Psoas muscle (tissue), 8 donors: ENCODE measurements around the gene MYO1D. TPM values are rescaled to one million over a fixed set of nuclear protein-coding genes. Genes with fewer than 3 reads are reported as not detected.
"Not testable (repeated sequence)": the region's sequence is repeated elsewhere in the genome, so short reads cannot be mapped to it uniquely, and the experiment has no call there.

Experiments
- ATAC-seq, 4 donors: fragments of 200-7000 bp; cut with Tn5 transposase; one replicate each; pipeline ENCODE4 v1.9.1; 2020; ENCODE audit warnings: moderate library complexity in 3 of 4, mild to moderate bottlenecking in 2 of 4
- DNase-seq, 2 donors: peaks; one replicate each; pipeline ENCODE4 v3.0.0-alpha.2; 2020
- H3K27ac ChIP-seq: fragments of 200-600 bp; one replicate; pipeline ENCODE4 v1.8.0; 2022
- H3K27me3 ChIP-seq, 3 donors: fragments of 200-600 bp in 1 of 3; one replicate each; pipeline versions ENCODE4 v1.6.1 to v1.8.0; 2013 to 2022; ENCODE audit warnings: low read length in 2 of 3, mild to moderate bottlenecking in 2 of 3, moderate library complexity in 1 of 3; ENCODE audit not compliant: insufficient read depth in 3 of 3
- H3K36me3 ChIP-seq, 2 donors: fragments of 200-600 bp in 1 of 2; one replicate each; pipeline versions ENCODE4 v1.6.1 to v1.8.0; 2013 to 2022; ENCODE audit warnings: low read depth in 1 of 2, mild to moderate bottlenecking in 1 of 2, moderate library complexity in 1 of 2; ENCODE audit not compliant: insufficient read depth in 1 of 2
- H3K4me1 ChIP-seq: fragments of 200-600 bp; one replicate; pipeline ENCODE4 v1.8.0; 2022
- H3K4me3 ChIP-seq: fragments of 200-600 bp; one replicate; pipeline ENCODE4 v1.8.0; 2022; ENCODE audit warnings: mild to moderate bottlenecking
- H3K9me3 ChIP-seq: fragments of 200-600 bp; one replicate; pipeline ENCODE4 v1.8.0; 2022
- CTCF ChIP-seq: fragments of 200-600 bp; IDR thresholded peaks from one replicate; pipeline ENCODE4 v1.8.0; 2022; ENCODE audit warnings: antibody characterized with exemption
- WGBS, 3 donors: extraction: QIAGEN DNeasy Blood & Tissue Kit; methylation state at CpG; one replicate each; pipeline versions ENCODE4 v1.1.6 to v1.1.7; 2013; 5-methylcytosine and 5-hydroxymethylcytosine counted together
- intact Hi-C, 2 donors: fragments of 100-400 bp; cut with DNase I; formaldehyde crosslinking; loops; one replicate each; pipeline versions ENCODE4 v1.11.0 to v1.14.2; 2022
- polyA plus RNA-seq, 3 donors: library from polyadenylated mRNA; stranded (reverse); fragments of 200-250 nt; gene quantifications; one replicate each; pipeline ENCODE4 v1.2.3, GENCODE V29; 2013
- total RNA-seq, 4 donors: library from RNA; stranded (reverse); fragmentation: NEBNext Ultra II Directional in 2 of 4; extraction: Animal tissue kit (Norgen Biotek cat#: 25700) in 2 of 4; gene quantifications; one replicate each; pipeline versions ENCODE4 v1.2.1 to v1.2.4, GENCODE V29; 2021 to 2023
- donor health status: healthy with polysubstance abuse.
- donor health status: DM: no; HTN: no; CAD: no; lungs with moderate emphysema.
- donor health status: Bipolar disorder and iron deficiency.
- donor health status: healthy.
- donor health status: DM: yes; HTN: yes; CAD: no.
- donor health status: DM: no; HTN: no; CAD: no.
- donor health status: DM: no; HTN: no; CAD: no.
- donor health status: DM: yes; HTN: yes; CAD: no.

MYO1D gene
- total and polyA plus RNA-seq, 7 donors: 1.8 to 5.9 (median 4.1) TPM

DNA sequence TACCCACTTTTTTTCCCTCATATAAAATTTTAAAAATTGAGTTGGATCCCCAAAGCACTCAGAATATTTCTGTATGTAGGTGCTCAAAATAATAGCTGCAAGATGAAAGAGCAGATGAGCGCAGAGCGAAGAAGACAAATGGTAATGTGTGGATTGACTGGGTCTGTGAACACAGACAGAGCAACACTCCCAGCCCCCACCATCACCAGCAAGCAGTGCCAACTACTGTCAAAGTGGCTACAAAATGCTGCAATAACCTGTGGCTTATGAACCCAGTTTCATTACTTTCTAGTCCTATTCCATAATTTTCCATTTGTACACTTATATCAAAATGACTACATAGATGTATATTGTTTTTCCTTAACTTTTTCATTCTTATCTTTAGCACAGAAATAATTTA is 137.2 kb downstream of the MYO1D start:
- Histone ChIP-seq H3K27ac (no peak overlapping the region), H3K4me3 (no peak overlapping the region), H3K36me3 (no peaks in the 10 kb centered on the region), H3K9me3 (no peaks in the 10 kb centered on the region), H3K27me3 (peaks cover 0 to 2% (median 0%) of the 10 kb centered on the region in 3 donors), H3K4me1 (no peaks in the 10 kb centered on the region)
- TF ChIP-seq CTCF: no peak
- no peak for ATAC-seq
- no peak for DNase-seq
- WGBS, 3 donors: 97 to 98% (median 98%) methylated on average over 2 of the region's 2 CpGs
- intact Hi-C loops: loop anchor here in 1 of 2 donors (10.0 kb wide), 1 partner anchor 235 kb away; no protein-coding TSS in a partner anchor

DNA sequence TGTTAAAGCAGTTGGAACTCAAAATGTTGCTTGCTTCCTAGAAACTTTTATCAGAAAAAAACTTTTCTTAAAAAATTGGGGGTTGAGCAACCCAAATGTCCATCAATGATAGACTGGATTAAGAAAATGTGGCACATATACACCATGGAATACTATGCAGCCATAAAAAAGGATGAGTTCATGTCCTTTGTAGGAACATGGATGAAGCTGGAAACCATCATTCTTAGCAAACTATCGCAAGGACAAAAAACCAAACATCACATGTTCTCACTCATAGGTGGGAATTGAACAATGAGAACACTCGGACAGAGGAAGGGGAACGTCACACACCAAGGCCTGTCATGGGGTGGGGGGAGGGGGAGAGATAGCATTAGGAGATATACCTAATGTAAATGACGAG is 137.8 kb downstream of the MYO1D start:
- ATAC-seq, intact Hi-C loops: not testable (repeated sequence)
- 72 to 85% (median 83%) methylated on average over 3 to 4 of the region's 4 CpGs for WGBS, 3 donors

GRCh38 chr17:32733401-32733800 is 143.5 kb downstream of the MYO1D start:
- 97 to 100% (median 97%) methylated on average over 1 of the region's 1 CpG for WGBS, 3 donors
- ATAC-seq: no peak
- H3K4me3 ChIP-seq: no peak overlapping the region
- H3K36me3 ChIP-seq: no peaks in the 10 kb centered on the region
- no peak for DNase-seq
- H3K4me1 ChIP-seq: no peaks in the 10 kb centered on the region
- H3K27me3 ChIP-seq: peaks cover 0 to 2% (median 0%) of the 10 kb centered on the region in 3 donors
- no peaks in the 10 kb centered on the region for H3K9me3 ChIP-seq
- intact Hi-C loops: no loop called here
- TF ChIP-seq CTCF: no peak
- H3K27ac ChIP-seq: no peak overlapping the region

More for the DNA sequence above, 137.8 kb downstream of the MYO1D start:
- not testable (repeated sequence) for H3K9me3 ChIP-seq, DNase-seq, H3K27ac ChIP-seq, H3K4me1 ChIP-seq, H3K36me3 ChIP-seq, H3K4me3 ChIP-seq, H3K27me3 ChIP-seq

DNA sequence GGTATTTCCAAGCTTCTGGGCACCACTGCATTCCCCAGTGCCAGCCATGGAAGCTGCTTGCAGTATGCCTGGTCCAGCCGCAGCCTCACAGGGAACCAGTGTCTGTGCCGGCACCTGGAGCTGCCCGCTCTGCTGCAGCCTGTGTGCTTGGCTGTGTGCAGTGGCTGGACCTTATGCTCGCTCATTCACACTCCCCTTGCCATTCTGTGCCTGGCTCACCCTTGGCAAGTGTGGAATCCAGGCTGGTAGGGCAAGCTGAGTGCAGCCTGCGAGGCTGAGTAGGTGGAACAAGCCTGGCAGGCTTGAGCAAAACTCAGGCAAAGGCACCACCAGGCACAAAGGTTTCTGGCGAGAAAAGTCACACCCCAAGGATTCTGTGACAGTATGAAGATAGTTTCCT is 144.0 kb downstream of the MYO1D start:
- Histone ChIP-seq H3K9me3 (no peaks in the 10 kb centered on the region), H3K36me3 (no peaks in the 10 kb centered on the region), H3K27ac (no peak overlapping the region), H3K4me3 (no peak overlapping the region), H3K27me3 (peaks cover 0 to 2% (median 0%) of the 10 kb centered on the region in 3 donors), H3K4me1 (no peaks in the 10 kb centered on the region)
- no peak for DNase-seq
- no peak for TF ChIP-seq CTCF
- intact Hi-C loops: no loop called here
- ATAC-seq: no peak
- 74 to 94% (median 79%) methylated on average over 6 of the region's 6 CpGs for WGBS, 3 donors

GRCh38 chr17:32732296-32732642 is 144.7 kb downstream of the MYO1D start:
- ATAC-seq (no peak), DNase-seq (no peak)
- Histone ChIP-seq H3K27me3 (peaks cover 0 to 2% (median 0%) of the 10 kb centered on the region in 3 donors), H3K27ac (no peak overlapping the region), H3K4me1 (no peaks in the 10 kb centered on the region), H3K4me3 (no peak overlapping the region), H3K36me3 (no peaks in the 10 kb centered on the region), H3K9me3 (no peaks in the 10 kb centered on the region)
- intact Hi-C loops: no loop called here
- WGBS, 3 donors: 91 to 99% (median 98%) methylated on average over 2 of the region's 2 CpGs
- no peak for TF ChIP-seq CTCF
